WTC11 (cell line): ENCODE data around the gene EEF1AKMT4. TPM values are rescaled to one million over a fixed set of nuclear protein-coding genes. Genes with fewer than 3 reads are reported as not detected.
A peak's percentile ranks its signal among the peaks of the same experiment; 100 is the strongest.

Source experiments
- ATF1 ChIP-seq: sonication (generic); formaldehyde crosslinking; IDR thresholded peaks from 2 replicates; pipeline ENCODE4 v1.8.1; 2023; ENCODE audit warnings: mild to moderate bottlenecking, moderate library complexity, missing genetic modification reagents
- ATF2 ChIP-seq: sonication (generic); formaldehyde crosslinking; IDR thresholded peaks from 2 replicates; pipeline ENCODE4 v1.8.1; 2022; ENCODE audit warnings: low read depth, missing genetic modification reagents, borderline replicate concordance
- ELF4 ChIP-seq: sonication (generic); formaldehyde crosslinking; IDR thresholded peaks from 2 replicates; pipeline ENCODE4 v1.8.1; 2022; ENCODE audit warnings: low read depth, mild to moderate bottlenecking, moderate library complexity, missing genetic modification reagents
- ETV6 ChIP-seq: sonication (generic); formaldehyde crosslinking; IDR thresholded peaks from 2 replicates; pipeline ENCODE4 v1.8.1; 2022; ENCODE audit warnings: mild to moderate bottlenecking, missing genetic modification reagents
- FOXJ3 ChIP-seq: sonication (generic); formaldehyde crosslinking; IDR thresholded peaks from 2 replicates; pipeline ENCODE4 v1.9.0; 2021; ENCODE audit warnings: missing genetic modification reagents, mild to moderate bottlenecking, borderline replicate concordance
- FOXP1 ChIP-seq: sonication (generic); formaldehyde crosslinking; IDR thresholded peaks from 2 replicates; pipeline ENCODE4 v1.8.0; 2022; ENCODE audit warnings: missing genetic modification reagents, mild to moderate bottlenecking, moderate library complexity, borderline replicate concordance
- FOXP4 ChIP-seq: sonication (generic); formaldehyde crosslinking; IDR thresholded peaks from 2 replicates; pipeline ENCODE4 v1.8.0; 2022; ENCODE audit warnings: mild to moderate bottlenecking, missing genetic modification reagents
- GABPB1 ChIP-seq: sonication (generic); formaldehyde crosslinking; IDR thresholded peaks from 2 replicates; pipeline ENCODE4 v1.8.1; 2023; ENCODE audit warnings: mild to moderate bottlenecking, missing genetic modification reagents
- GRHL2 ChIP-seq: fragments of 250-450 bp; sonication (Bioruptor Pico); IDR thresholded peaks from 2 replicates; pipeline ENCODE4 v1.8.0; 2022; ENCODE audit warnings: mild to moderate bottlenecking, moderate library complexity; ENCODE audit not compliant: insufficient replicate concordance, severe bottlenecking
- HMGA2 ChIP-seq: fragments of 250-450 bp; sonication (Bioruptor Pico); IDR thresholded peaks from 2 replicates; pipeline ENCODE4 v1.4.0; 2021; ENCODE audit warnings: mild to moderate bottlenecking, moderate library complexity
- IRF2 ChIP-seq: sonication (generic); formaldehyde crosslinking; IDR thresholded peaks from 2 replicates; pipeline ENCODE4 v1.8.0; 2022; ENCODE audit warnings: low read depth, missing genetic modification reagents, borderline replicate concordance
- KAT7 ChIP-seq: sonication (generic); formaldehyde crosslinking; IDR thresholded peaks from 2 replicates; pipeline ENCODE4 v1.8.1; 2023; ENCODE audit warnings: missing genetic modification reagents, mild to moderate bottlenecking, borderline replicate concordance
- MXD4 ChIP-seq: fragments of 250-450 bp; sonication (Bioruptor Pico); IDR thresholded peaks from 2 replicates; pipeline ENCODE4 v1.8.0; 2021; ENCODE audit warnings: mild to moderate bottlenecking, moderate library complexity, borderline replicate concordance
- NFYB ChIP-seq: sonication (generic); formaldehyde crosslinking; conservative IDR thresholded peaks from 2 replicates; pipeline ENCODE4 v1.8.0; 2022; ENCODE audit warnings: low read depth, missing genetic modification reagents
- RELA ChIP-seq: sonication (generic); formaldehyde crosslinking; IDR thresholded peaks from 2 replicates; pipeline ENCODE4 v1.8.1; 2022; ENCODE audit warnings: missing genetic modification reagents, mild to moderate bottlenecking, borderline replicate concordance
- SMAD3 ChIP-seq: sonication (generic); formaldehyde crosslinking; IDR thresholded peaks from 2 replicates; pipeline ENCODE4 v1.8.0; 2022; ENCODE audit warnings: missing genetic modification reagents, mild to moderate bottlenecking, borderline replicate concordance
- SOX15 ChIP-seq: fragments of 250-450 bp; sonication (Bioruptor Pico); IDR thresholded peaks from 2 replicates; pipeline ENCODE4 v1.9.0; 2021; ENCODE audit warnings: mild to moderate bottlenecking
- SP1 ChIP-seq: sonication (generic); formaldehyde crosslinking; conservative IDR thresholded peaks from 2 replicates; pipeline ENCODE4 v1.8.1; 2022; ENCODE audit warnings: missing genetic modification reagents
- TEAD4 ChIP-seq: sonication (generic); formaldehyde crosslinking; IDR thresholded peaks from 2 replicates; pipeline ENCODE4 v1.8.0; 2022; ENCODE audit warnings: mild to moderate bottlenecking, missing genetic modification reagents
- TP53 ChIP-seq: sonication (generic); formaldehyde crosslinking; IDR thresholded peaks from 2 replicates; pipeline ENCODE4 v1.8.1; 2023; ENCODE audit warnings: mild to moderate bottlenecking, missing genetic modification reagents
- ZNF263 ChIP-seq: sonication (generic); formaldehyde crosslinking; IDR thresholded peaks from 2 replicates; pipeline ENCODE4 v1.8.1; 2022; ENCODE audit warnings: low read depth, mild to moderate bottlenecking, moderate library complexity, missing genetic modification reagents
- ZNF281 ChIP-seq: sonication (generic); formaldehyde crosslinking; IDR thresholded peaks from 2 replicates; pipeline ENCODE4 v1.8.0; 2023; ENCODE audit warnings: mild to moderate bottlenecking, missing genetic modification reagents
- ZNF317 ChIP-seq: sonication (generic); formaldehyde crosslinking; IDR thresholded peaks from 2 replicates; pipeline ENCODE4 v1.8.1; 2023; ENCODE audit warnings: low read depth, mild to moderate bottlenecking, moderate library complexity, missing genetic modification reagents, borderline replicate concordance
- ZNF671 ChIP-seq: fragments of 250-450 bp; sonication (Bioruptor Pico); IDR thresholded peaks from 2 replicates; pipeline ENCODE4 v1.8.0; 2021; ENCODE audit warnings: mild to moderate bottlenecking
- total RNA-seq: library from RNA; stranded (reverse); gene quantifications from 3 replicates; pipeline ENCODE4 v1.2.3, GENCODE V29; 2021
- TF ChIP-seq, protein P1 (sequence below): sonication (generic); formaldehyde crosslinking; IDR thresholded peaks from 2 replicates; pipeline ENCODE4 v1.8.1; 2022; ENCODE audit warnings: low read depth, mild to moderate bottlenecking, moderate library complexity, missing genetic modification reagents, borderline replicate concordance
- TF ChIP-seq, protein P2 (sequence below): sonication (generic); formaldehyde crosslinking; IDR thresholded peaks from 2 replicates; pipeline ENCODE4 v1.8.1; 2023; ENCODE audit warnings: mild to moderate bottlenecking, missing genetic modification reagents

EEF1AKMT4 gene
- total RNA-seq, 1 experiment from 2014 or later = 11.3 TPM

- TF ChIP-seq, protein P1, sequence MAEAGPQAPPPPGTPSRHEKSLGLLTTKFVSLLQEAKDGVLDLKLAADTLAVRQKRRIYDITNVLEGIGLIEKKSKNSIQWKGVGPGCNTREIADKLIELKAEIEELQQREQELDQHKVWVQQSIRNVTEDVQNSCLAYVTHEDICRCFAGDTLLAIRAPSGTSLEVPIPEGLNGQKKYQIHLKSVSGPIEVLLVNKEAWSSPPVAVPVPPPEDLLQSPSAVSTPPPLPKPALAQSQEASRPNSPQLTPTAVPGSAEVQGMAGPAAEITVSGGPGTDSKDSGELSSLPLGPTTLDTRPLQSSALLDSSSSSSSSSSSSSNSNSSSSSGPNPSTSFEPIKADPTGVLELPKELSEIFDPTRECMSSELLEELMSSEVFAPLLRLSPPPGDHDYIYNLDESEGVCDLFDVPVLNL (CRISPR knock-in tag) = 0 out of 2 replicates have a peak, but pooled peaks have one; percentile 60
- TF ChIP-seq SP1 (no peak), NFYB (CRISPR knock-in tag) (no peak; the same call in 1 of the 2 replicates), TEAD4 (CRISPR knock-in tag) (no peak), ZNF281 (CRISPR knock-in tag) (no peak), IRF2 (CRISPR knock-in tag) (no peak), ATF2 (CRISPR knock-in tag) (no peak), GRHL2 (CRISPR knock-in tag) (no peak), FOXP4 (CRISPR knock-in tag) (no peak), ZNF671 (CRISPR knock-in tag) (no peak), SOX15 (CRISPR knock-in tag) (no peak), HMGA2 (CRISPR knock-in tag) (no peak), FOXJ3 (no peak), ZNF263 (CRISPR knock-in tag) (no peak), KAT7 (CRISPR knock-in tag) (no peak), TP53 (CRISPR knock-in tag) (no peak), ZNF317 (CRISPR knock-in tag) (no peak), ELF4 (CRISPR knock-in tag) (no peak), SMAD3 (CRISPR knock-in tag) (0 out of 2 replicates have a peak, but pooled peaks have one; percentile 34), RELA (CRISPR knock-in tag) (peak; percentile 61; the same call in 1 of the 2 replicates), FOXP1 (CRISPR knock-in tag) (no peak), MXD4 (CRISPR knock-in tag) (no peak), ATF1 (no peak), GABPB1 (peak; percentile 73), ETV6 (CRISPR knock-in tag) (no peak)
- TF ChIP-seq, protein P2, sequence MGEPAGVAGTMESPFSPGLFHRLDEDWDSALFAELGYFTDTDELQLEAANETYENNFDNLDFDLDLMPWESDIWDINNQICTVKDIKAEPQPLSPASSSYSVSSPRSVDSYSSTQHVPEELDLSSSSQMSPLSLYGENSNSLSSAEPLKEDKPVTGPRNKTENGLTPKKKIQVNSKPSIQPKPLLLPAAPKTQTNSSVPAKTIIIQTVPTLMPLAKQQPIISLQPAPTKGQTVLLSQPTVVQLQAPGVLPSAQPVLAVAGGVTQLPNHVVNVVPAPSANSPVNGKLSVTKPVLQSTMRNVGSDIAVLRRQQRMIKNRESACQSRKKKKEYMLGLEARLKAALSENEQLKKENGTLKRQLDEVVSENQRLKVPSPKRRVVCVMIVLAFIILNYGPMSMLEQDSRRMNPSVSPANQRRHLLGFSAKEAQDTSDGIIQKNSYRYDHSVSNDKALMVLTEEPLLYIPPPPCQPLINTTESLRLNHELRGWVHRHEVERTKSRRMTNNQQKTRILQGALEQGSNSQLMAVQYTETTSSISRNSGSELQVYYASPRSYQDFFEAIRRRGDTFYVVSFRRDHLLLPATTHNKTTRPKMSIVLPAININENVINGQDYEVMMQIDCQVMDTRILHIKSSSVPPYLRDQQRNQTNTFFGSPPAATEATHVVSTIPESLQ (CRISPR knock-in tag) = no peak
- TF ChIP-seq, all 79 proteins: peak for 6
Observed at GRCh38 chr3:184241447-184242296, 7.8 kb upstream of the EEF1AKMT4 start (continued).
